AG09309 (cell line): Measurements from ENCODE around the gene CEP95.
A peak's percentile ranks its signal among the peaks of the same experiment; 100 is the strongest.

Experiments used
- DNase-seq: peaks from one replicate; pipeline ENCODE4 v3.0.0-alpha.2; 2010; ENCODE audit warnings: low read depth
- H3K4me3 ChIP-seq: 2 replicates; pipeline ENCODE4 v1.5.1; 2011; ENCODE audit warnings: mild to moderate bottlenecking, low read depth, low read length, moderate library complexity; ENCODE audit not compliant: control insufficient read depth
- CTCF ChIP-seq: IDR thresholded peaks from 2 replicates; pipeline ENCODE4 v1.5.1; 2011; ENCODE audit warnings: mild to moderate bottlenecking, low read depth, low read length, inconsistent platforms; ENCODE audit not compliant: insufficient read depth, control insufficient read depth; ENCODE audit errors: missing control alignments

CEP95 gene

DNA sequence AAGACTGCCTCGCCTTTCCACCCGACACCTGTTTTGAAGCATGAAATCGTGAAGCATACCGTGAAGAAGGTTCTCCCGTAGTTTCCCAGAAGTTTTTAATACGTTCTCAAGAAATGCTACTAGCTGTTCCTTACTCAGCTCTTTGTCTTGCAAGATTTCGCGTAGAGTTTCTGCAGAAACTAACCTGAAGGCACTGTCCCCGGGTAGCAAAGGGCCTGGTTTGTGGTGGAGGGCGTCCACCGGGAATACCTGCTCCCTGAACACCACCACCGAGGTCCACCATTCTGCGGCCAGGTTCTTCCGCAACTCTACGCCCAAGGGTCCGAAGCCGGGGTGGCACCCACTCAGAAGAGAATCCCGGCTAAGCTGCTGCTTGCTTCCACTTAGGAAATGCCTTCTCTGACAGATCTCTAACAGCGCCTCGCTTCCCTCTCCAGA lies 10.4 kb upstream of the CEP95 start:
- H3K4me3 ChIP-seq = peak overlapping the region; percentile 78
- TF ChIP-seq CTCF = no peak
- no peak for DNase-seq

DNA sequence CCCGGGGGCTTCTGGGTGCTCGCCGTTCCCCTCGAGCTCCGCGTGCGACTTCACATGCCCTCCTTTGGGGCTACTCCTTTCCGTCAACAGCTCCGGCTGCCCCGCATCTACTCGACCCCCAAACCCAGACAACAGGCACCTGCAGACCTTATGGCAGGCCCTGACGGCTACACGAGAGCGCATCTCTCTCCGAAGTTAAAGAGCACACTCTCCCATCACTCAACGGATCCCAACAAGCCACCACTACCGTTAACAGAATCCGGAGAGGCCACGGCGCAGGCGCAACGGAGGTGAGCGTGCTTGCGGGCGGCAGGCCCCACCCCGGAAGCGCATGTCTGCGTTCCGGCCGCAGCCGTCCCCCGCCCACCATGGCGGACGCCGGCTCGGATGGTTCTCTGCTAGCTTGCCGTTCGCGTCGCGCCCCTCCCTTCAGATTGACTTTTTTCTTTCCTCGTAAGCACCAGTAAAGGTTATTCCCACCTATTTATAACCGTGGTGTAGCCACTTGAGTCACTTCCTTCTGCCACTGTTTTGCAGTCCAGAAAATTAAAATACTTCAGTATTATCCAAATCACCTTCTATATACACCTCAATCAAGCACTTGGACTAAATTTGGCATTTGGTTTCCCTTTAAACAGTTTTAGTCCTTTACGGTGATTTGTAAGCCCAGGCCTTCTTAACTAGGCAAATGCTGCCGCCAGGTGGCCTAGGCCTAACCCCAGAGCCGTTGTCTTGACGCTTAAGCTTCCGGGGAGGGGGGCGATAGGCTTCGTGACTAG lies 9.8 kb upstream of the CEP95 start, which contains the start of gene POLG2:
Gene POLG2 (minus strand): TSS at position 269 of the 779 bp plus-strand sequence. CDS start 86 bp downstream, at position 183.
- peak; percentile 59 for TF ChIP-seq CTCF
- peak; percentile 62 for DNase-seq

DNA sequence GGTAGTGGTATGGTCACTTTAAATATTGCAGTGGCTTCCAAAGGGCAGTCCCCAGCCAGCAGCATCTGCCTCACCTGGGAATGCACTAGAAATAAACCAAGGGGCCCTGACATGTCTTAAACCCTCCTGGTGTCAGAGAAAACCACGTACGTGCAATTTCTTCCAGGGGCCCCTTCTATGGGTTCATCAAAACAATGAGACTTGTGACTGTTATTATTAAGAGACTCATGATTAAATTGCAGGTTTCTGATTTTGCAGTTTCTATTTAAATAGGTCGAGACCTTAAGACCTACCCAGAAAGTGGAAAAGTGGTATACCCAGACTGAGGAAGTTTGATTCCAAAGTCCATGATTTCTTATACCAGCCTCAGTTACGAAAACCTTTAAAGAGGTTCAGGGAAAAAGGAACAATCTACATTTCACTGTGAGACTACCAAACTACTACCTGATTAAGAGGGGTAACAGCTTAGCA lies 9.2 kb upstream of the CEP95 start:
- DNase-seq = no peak
- no peak for TF ChIP-seq CTCF
- peak overlapping the region; percentile 78 for H3K4me3 ChIP-seq

More for the DNA sequence above, 9.8 kb upstream of the CEP95 start, which contains the start of gene POLG2:
- H3K4me3 ChIP-seq = peak within 1 kb of the TSS; percentile 78

- H3K4me3 ChIP-seq = no peak overlapping the region
- no peak for DNase-seq
- no peak for TF ChIP-seq CTCF
These were observed 8.2 kb upstream of the CEP95 start for GRCh38 chr17:64498308-64499203.

GRCh38 chr17:64499805-64500486 lies 6.8 kb upstream of the CEP95 start:
- TF ChIP-seq CTCF = no peak
- H3K4me3 ChIP-seq = no peak overlapping the region
- DNase-seq = no peak

DNA sequence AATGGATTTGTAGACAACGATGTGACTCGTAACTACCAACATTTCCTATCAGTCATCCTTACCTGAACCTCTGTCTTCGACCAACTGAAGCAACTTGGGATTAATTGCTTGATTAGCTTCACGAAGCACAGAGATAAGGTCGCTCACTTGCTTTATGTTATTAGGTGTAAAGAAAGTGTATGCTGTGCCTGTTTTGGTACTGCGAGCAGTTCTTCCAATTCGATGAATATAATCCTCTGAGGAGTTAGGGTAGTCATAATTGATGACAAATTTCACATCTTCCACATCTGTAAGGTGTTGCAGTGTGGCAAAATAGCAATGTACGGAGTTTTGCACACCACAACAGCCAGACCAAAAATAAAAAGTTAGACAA lies 6.3 kb upstream of the CEP95 start:
- H3K4me3 ChIP-seq = no peak overlapping the region
- DNase-seq = no peak
- TF ChIP-seq CTCF = no peak
